GM18517 (cell line): ENCODE results near the gene BSDC1.
"Not testable (repeated sequence)": the region's sequence is repeated elsewhere in the genome, so short reads cannot be mapped to it uniquely, and the experiment has no call there.

Experiments used
- ATAC-seq: cut with Tn5 transposase; IDR thresholded peaks from one replicate; pipeline ENCODE4 v1.9.1; 2021; ENCODE audit warnings: mild to moderate bottlenecking, moderate library complexity; ENCODE audit not compliant: unreplicated experiment

BSDC1 gene

DNA sequence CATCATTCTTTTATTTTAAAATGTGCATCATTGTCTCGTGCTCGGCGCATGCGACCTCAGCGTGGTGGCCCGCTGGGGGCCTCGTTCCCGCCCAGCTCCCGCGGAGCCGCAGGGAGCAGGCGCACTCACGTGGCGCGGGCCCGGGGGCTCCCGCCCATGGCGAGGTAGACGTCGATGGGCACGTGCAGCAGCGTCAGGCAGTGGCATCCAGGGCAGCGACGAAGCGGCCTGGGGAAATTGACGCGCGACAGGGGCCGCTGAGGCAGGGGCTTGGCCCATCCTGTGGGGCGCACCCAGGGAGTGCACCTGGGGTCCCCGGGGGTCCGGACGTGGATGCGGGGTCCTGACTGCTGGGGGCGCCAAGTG, 33.0 kb downstream of the BSDC1 start:
- ATAC-seq, result no peak

GRCh38 chr1:32358435-32358834, 35.8 kb downstream of the BSDC1 start:
- ATAC-seq, result no peak

GRCh38 chr1:32357614-32358013, 36.6 kb downstream of the BSDC1 start:
- ATAC-seq, result no peak

DNA sequence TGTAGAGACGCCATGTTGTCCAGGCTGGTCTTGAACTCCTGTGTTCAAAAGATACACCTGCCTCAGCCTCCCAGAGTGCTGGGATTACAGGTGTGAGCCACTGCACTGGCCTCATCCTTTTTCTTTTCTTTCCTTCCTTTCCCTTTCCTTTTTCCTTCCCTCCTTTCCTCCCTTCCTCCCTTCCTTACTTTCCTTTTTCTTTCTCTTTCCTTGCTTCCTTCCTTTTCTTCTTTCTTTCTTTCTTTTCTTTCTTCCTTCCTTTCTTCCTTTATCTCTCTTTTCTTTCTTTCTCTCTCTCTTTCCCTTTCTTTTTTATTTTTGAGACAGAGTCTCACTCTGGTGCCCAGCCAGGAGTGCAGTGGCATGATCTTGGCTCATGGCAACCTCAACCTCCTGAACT, 37.8 kb downstream of the BSDC1 start:
- no peak for ATAC-seq

- not testable (repeated sequence) for ATAC-seq
These were observed 38.5 kb downstream of the BSDC1 start for GRCh38 chr1:32355778-32356177.

DNA sequence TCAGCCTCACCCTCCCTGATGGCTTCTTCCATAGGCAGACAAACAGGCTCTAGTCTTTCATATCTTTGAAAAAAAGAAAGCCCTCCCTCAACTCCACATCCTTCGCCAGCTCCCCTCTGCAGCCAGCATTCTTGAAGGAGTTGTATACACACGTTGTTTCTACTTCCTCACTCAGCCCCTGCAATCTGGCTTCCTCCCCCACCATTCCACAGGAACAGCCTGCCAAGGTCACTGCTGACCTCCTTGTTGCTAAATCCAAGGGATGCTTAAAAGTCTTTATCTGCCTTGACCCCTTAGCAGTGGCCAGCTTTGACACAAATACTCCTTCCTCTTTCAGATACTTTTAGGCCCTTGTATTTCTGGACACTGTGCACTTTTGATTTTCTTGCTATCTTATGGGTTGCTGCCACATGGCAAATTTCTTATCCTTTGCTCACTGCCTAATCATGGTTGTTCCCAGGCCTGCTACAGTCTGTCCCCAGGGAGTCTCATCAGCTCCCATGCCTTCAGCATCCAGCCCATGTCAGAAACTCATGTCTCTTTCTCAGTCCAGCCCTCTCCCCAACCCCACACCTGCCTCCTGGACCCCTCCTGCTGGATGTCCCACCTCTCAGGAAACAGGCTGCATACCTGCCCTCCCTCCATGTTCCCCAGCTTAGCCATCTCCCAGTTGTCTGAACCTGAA, 40.2 kb downstream of the BSDC1 start:
- ATAC-seq, result no peak

GRCh38 chr1:32353431-32353830, 40.8 kb downstream of the BSDC1 start:
- ATAC-seq, result no peak

DNA sequence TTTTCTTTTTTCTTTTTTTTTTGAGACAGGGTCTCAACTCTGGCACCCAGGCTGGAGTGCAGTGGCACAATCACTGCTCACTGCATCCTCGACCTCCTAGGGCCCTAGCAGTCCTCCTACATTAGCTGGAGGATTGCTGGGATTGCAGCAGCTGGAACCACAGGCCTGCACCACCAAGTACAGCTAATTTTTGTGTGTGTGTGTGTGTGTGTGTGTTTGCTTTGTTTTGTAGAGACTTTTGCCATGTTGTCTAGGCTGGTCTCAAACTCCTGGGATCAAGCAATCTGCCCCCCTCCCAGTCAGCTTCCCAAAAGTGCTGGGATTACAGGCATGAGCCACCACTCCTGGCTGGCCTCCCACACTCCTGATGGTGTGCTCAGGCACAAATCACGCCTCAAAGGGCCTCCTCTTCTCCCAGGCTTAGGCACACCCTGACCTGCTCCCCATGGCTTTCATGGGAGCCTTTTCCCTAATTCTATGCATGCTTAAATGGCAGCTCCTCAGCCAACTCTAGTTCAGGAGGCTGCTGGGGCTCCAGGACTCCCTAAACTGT, 41.3 kb downstream of the BSDC1 start:
- no peak for ATAC-seq

GRCh38 chr1:32352239-32352745, 41.9 kb downstream of the BSDC1 start:
- ATAC-seq, result no peak

DNA sequence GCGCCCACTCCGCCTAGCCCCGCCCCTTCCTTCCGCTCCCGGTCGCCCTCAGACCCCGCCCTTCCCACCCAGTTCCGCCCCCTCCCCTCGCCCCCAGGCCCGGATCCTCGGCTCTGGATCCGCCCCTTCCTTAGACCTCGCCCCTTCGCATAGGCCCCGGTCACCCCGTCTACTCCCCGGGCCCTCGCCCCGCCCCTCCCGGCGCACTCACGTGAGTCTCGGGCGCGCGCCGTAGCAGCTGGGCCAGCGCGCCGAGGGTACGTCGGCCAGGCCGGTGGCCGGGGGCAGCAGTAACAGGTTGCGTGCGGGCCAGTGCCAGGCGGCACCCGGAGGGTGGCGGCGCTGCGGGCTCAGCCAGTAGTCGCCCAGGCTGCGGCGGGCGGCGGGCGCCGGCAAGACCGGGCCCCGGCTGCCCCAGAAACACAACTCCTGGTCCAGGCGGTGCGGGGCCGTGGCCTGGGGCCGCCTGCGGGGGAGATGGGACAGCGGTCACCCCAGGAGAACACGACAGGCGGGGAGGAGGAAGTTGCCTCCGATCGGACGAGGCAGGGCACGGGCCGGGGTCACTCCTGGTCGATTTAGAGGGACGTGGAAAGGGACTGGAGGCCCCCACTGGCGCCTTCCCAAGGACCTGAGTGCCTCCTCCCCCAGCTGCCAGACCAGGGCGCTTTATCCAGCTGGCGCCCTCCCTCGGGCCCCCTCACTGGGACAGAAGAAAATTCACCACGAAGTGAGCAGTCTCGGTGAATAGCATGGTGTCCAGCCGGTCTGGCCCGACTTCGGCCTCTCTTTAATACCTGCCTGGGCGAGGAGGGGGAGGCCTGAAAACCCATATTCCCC, 42.6 kb downstream of the BSDC1 start:
- peak; percentile 68 for ATAC-seq

GRCh38 chr1:32350785-32351398, 43.3 kb downstream of the BSDC1 start:
- ATAC-seq, result peak; percentile 24

DNA sequence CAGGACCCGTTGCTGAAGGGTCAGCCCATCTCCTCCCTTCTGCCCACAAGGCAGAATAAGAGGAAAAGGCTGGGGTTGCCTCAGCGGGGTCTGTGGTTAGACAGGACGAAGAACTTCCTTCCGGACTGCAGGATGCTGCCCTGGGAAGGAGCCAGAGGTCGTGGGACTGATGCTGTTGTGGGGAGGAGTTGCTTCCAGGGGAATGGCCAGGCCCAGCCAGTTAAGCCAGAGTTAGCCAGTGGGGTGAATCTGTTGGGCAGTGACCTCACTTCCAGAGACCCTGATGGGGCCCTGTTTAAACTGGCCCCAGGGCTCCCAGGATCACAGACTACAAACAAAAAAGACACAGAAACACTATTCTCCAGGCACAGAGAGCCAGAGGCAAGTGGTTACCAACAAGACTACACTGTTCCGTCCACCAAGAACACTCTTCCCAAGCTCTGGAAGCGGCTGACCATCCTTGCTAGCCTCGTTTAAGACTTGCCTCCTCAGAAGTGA, 45.0 kb downstream of the BSDC1 start:
- no peak for ATAC-seq

DNA sequence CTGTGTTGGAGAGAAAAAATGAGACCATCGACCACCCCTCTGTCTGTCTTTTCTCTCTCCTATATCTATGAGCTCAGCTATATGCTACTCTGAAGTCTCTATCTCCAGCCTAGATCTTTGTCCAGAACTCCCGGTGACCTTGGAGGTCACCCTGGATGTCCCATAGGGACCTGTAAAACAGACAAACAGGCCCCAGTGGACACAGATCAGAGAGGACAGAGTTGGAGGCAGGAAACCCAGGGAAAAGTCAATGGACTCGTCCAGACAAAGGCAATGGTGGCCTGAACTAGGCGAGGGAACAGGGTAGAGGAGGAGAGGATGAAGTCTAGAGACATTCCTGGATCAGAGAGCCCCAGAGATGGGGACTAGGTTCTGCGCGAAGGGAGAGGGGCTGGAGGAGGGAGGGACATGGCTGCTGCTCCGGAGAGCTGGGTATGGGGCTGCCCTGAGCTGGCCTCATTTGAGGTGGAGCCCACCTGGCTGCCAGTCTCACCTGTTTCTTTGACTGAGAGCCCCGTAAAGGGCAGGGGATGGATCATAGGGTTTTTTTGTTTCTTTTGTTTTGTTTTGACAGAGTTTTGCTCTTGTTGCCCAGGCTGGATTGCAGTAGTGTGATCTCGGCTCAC, 47.6 kb downstream of the BSDC1 start:
- no peak for ATAC-seq

DNA sequence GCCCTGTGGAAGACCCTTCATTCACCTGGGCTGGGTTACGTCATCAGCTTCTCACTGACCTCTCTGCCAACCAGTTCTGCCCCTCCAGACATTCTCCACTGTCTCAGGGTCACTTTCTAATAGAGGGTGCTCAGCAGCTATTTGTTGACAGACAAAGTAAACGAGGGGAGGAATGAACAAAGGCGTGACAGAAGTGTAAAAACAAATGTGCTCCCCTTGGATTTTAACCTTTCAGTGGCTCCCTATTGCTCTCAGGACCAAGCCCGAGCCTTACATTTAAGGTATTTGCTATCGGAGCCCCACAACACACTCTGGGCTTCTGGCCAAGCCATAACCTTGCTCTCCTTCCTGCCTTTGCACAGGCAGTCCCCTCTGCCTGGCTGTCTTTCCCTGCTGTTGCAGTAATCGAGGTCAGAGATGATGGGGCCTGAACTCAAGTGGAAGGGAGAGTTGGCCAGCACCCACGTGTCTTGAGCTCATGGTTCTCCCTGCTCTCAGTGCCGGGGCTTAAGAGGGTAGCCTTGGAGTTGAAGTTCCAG, 48.9 kb downstream of the BSDC1 start:
- no peak for ATAC-seq

DNA sequence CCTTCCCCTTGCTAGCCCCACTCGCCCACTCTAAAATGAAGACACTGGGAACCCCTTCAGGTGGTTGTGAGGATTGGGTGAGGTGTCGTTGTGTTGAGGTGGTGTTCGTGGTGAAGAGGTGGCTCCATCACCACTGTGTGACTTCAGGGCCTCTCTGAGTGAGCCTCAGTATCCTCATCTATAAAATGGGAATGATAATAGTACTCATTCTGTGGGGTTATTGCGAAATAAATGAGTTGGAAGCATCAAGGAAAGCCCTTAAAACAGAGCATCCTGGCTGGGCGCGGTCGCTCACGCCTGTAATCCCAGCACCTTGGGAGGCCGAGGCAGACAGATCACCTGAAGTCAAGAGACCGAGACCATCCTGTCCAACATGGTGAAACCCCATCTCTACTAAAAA, 51.5 kb downstream of the BSDC1 start:
- ATAC-seq, result no peak

DNA sequence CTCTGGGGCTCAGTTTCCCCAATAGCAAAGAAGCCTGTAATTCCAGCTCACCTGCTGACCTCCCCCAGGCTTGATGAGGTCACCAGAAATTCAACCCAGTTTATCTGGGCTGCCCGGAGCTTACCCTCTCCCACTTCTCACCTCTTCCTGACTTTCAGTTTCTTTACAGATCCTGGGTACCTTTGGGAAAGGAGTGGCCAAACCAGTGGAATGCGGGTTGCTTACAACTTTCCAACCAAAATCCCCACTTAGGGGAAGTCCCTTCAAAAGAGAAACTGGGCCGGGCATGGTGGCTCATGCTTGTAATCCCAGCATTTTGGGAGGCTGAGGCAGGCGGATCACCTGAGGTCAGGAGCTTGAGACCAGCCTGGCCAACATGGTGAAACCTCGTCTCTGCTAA, 52.3 kb downstream of the BSDC1 start:
- no peak for ATAC-seq

DNA sequence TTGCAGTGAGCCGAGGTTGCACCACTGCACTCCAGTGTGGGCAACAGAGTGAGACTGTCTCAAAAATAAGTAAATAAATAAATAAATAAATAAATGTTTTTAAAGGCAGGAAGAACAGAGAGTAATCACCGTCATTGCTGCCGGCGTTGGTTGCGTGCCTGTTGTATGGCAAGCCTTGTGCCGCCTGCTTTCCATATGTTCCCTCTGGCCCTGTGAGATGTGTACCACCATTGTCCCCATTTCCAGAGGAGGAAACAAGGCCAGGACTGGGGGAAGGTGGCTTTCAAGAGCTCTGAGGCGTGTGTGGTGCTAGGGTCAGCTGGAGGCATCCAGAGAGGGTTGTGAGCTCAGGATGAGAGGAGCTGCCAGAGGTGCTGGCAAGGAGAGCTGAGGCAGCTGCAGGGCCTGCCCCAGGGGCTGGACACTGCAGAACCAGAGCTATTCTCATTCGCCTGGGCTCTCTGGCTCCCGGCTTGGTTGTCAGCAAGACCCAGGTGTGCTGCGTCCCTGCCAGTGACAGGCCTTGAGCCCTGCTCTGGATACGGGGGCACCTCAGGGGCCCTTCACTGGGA, 53.0 kb downstream of the BSDC1 start:
- ATAC-seq, result no peak

GRCh38 chr1:32339363-32339978, 54.8 kb downstream of the BSDC1 start:
- ATAC-seq, result no peak

DNA sequence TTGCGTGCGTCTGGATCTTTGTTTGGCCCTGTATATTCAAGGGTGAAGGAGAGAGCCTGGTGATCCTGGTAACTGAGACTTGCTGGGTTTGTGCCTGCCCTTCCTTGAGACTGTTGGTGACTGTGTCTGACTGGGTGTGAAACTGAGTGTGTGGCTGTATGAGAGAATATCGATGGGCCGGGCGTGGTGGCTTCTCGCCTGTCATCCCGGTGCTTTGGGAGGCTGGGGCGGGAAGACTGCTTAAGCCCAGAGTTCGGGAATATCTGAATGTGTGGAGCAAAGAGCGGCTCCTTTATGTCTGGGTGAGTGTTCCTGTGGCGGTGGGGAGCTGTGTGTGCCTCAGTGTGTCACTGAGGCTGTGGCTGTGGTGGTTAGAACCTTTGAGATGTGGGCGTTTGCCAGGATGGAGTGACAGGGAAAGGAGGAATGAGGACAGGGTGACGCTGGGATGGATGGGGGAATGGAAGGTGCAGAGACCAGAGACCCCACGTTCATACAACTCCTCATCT, 55.5 kb downstream of the BSDC1 start:
- ATAC-seq, result no peak
